ENCODE results near the gene SMTNL2. TPM values are rescaled to one million over a fixed set of nuclear protein-coding genes. Genes with fewer than 3 reads are reported as not detected.

Gene SMTNL2
- total RNA-seq, 1 donor from 2014 or later = 8.6 TPM

DNA sequence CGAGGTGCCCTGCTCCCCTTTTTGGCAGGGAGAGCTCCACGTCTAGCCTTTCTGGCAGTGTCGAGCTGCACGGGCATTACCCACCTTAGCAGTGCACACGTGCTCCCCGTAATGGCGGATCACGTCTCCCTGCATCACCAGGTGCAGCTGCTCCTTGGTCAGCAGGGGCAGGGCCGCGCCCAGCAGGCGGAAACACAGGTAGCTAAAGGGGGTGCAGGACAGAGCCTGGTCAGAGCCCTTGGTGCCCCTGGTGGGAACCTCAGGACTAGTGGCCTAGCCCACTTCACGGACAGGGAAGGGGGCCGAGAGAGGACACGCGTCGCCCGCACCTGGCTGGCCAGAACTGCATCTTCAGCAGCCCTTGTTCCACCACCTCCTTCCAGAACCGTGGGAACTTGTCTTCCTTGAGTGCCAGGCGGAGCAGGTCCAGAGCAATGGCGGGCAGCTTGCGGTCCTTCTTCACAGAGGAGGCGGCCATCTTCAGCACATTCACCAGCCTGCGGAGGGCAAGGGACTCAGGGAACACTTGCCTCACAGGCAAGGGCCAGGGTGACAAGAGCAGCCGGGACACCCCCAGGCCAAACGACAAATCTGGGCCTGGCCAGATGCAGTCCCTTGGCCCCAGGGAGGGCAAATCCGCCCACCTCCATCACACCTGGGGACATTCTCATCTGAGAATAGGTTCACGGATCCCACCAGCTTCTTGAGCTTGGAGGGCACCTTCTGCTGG lies 32.4 kb upstream of the SMTNL2 start:
- no peak for DNase-seq (ENCODE audit: low spot score, unreplicated experiment)
- peaks cover 16% of the 10 kb centered on the region for H3K4me1 Mint-ChIP-seq (ENCODE audit: low read depth)
- peaks cover 2% of the 10 kb centered on the region for H3K36me3 Mint-ChIP-seq (ENCODE audit: insufficient read depth)
- H3K4me3 Mint-ChIP-seq (ENCODE audit: low read depth) = no peak overlapping the region
- H3K9me3 Mint-ChIP-seq (ENCODE audit: low read depth) = no peaks in the 10 kb centered on the region
- H3K27ac Mint-ChIP-seq = no peak overlapping the region
- no peaks in the 10 kb centered on the region for H3K27me3 Mint-ChIP-seq
- TF ChIP-seq, protein P1, sequence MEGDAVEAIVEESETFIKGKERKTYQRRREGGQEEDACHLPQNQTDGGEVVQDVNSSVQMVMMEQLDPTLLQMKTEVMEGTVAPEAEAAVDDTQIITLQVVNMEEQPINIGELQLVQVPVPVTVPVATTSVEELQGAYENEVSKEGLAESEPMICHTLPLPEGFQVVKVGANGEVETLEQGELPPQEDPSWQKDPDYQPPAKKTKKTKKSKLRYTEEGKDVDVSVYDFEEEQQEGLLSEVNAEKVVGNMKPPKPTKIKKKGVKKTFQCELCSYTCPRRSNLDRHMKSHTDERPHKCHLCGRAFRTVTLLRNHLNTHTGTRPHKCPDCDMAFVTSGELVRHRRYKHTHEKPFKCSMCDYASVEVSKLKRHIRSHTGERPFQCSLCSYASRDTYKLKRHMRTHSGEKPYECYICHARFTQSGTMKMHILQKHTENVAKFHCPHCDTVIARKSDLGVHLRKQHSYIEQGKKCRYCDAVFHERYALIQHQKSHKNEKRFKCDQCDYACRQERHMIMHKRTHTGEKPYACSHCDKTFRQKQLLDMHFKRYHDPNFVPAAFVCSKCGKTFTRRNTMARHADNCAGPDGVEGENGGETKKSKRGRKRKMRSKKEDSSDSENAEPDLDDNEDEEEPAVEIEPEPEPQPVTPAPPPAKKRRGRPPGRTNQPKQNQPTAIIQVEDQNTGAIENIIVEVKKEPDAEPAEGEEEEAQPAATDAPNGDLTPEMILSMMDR (IDR thresholded peaks at IDR 0.05; ENCODE audit: unreplicated experiment) = no peak

DNA sequence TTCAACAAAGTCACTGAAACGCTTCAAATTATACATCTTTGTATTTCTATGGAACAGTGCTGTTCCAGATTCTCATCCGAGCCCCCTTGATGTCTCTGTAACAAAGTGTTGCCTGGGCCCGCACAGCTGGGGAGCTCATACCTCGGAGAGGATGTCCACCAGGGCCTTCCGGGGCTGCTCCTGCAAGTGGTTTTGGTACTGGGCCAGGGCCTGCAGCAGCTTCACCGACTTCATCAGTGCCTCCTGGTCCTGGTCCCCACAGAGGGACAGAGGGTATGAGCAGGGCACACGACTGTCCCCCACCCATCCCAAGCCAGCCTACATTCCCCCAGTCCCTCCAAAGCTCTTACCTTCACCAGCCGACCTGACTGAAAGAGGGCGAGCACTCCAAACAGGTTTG lies 30.7 kb upstream of the SMTNL2 start:
- Mint-ChIP-seq H3K27ac (no peak overlapping the region), H3K4me1 (ENCODE audit: low read depth) (peaks cover 16% of the 10 kb centered on the region)

DNA sequence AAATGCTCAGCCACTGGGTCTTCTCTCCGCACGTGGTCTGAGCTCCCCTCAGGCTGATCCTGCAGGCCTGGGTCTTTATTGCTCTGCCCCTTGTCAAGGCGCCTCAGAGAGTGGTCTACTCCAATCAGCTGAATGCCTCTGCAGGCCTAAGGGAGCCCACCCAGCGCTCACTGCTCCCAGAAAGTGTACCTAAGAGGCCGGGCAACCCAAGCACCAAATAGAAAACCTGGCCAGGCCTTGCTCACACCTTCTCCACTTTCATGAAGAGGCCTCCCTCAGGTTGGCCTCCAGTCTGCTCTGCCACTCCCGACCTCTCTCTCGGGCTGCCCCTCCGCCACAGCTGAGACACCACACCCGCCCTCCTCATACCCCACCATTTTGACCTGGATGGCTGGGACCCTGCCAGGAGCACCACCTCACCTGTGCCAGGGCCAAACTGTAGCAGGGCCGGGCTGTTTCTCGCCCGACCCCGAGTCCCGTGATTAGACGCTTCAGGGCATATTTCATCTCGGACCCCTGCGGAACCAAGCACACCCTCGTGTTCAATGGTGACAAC lies 29.8 kb upstream of the SMTNL2 start:
- DNase-seq (ENCODE audit: low spot score, unreplicated experiment) = no peak
- TF ChIP-seq, protein P1 (IDR thresholded peaks at IDR 0.05; ENCODE audit: unreplicated experiment) = no peak
- peak overlapping the region; percentile 18 for H3K27ac Mint-ChIP-seq
- no peaks in the 10 kb centered on the region for H3K27me3 Mint-ChIP-seq
- peak overlapping the region; percentile 85 for H3K4me3 Mint-ChIP-seq (ENCODE audit: low read depth)
- peaks cover 2% of the 10 kb centered on the region for H3K36me3 Mint-ChIP-seq (ENCODE audit: insufficient read depth)
- H3K9me3 Mint-ChIP-seq (ENCODE audit: low read depth) = no peaks in the 10 kb centered on the region
- peaks cover 16% of the 10 kb centered on the region for H3K4me1 Mint-ChIP-seq (ENCODE audit: low read depth)

More for the DNA sequence above, 30.7 kb upstream of the SMTNL2 start:
- Mint-ChIP-seq H3K4me3 (ENCODE audit: low read depth) (peak overlapping the region; percentile 50), H3K36me3 (ENCODE audit: insufficient read depth) (peaks cover 2% of the 10 kb centered on the region), H3K9me3 (ENCODE audit: low read depth) (no peaks in the 10 kb centered on the region), H3K27me3 (no peaks in the 10 kb centered on the region)
- TF ChIP-seq, protein P1 (IDR thresholded peaks at IDR 0.05; ENCODE audit: unreplicated experiment) = no peak
- DNase-seq (ENCODE audit: low spot score, unreplicated experiment) = no peak

DNA sequence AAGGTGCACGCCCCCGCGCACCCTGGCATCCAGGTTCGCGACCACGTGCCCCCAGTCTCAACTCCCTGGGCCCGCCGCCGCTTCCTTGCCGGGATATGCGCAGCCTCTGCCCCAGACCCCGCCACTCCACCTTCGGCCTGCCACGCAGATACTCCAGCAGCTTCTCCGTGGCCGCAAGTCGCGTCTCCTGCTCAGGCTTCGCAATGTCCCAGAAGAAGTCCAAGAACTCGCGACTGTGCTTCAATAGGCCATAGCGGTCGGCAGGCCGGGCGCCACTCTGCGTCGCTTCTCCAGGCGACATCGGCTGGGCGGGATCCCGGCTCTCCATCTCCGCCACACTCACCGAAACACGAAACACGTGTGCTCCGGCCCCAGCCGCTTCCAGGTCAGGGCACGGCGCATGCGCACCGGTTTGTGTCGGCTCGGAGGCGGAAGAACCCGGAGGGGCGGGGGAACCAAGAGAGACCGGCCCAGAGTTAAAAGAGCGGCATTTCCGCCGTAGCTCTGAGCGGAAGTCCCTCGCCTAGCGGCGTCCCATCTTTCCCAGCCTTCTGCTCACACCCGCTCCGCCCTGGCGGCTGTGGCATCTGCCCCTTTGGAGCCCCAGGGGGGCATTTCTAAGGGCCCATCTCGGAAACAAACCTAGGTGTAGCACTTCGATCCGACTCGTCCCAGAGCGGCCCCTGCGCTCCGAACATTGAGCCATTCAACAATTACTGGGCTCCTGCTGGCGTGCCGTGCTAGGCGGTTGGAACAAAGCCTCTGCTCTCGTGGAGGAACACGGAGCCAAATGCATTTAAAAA lies 29.1 kb upstream of the SMTNL2 start, which contains the start of gene MYBBP1A:
MYBBP1A (minus strand) TSS at position 388 of the 803 bp plus-strand sequence; CDS start at position 328, 60 bp downstream.
- H3K36me3 Mint-ChIP-seq (ENCODE audit: insufficient read depth) = peaks cover 2% of the 10 kb centered on the region
- TF ChIP-seq, protein P1 (IDR thresholded peaks at IDR 0.05; ENCODE audit: unreplicated experiment) = peak; percentile 44
- DNase-seq (ENCODE audit: low spot score, unreplicated experiment) = peak; percentile 93
- no peaks in the 10 kb centered on the region for H3K9me3 Mint-ChIP-seq (ENCODE audit: low read depth)
- peaks cover 16% of the 10 kb centered on the region for H3K4me1 Mint-ChIP-seq (ENCODE audit: low read depth)
- peak within 1 kb of the TSS; percentile 85 for H3K4me3 Mint-ChIP-seq (ENCODE audit: low read depth)
- no peaks in the 10 kb centered on the region for H3K27me3 Mint-ChIP-seq
- H3K27ac Mint-ChIP-seq = peak within 1 kb of the TSS; percentile 87
